Neural progenitor cell (in vitro differentiated cells): Measurements from ENCODE around the gene NEURL1B. TPM values are rescaled to one million over a fixed set of nuclear protein-coding genes. Genes with fewer than 3 reads are reported as not detected.

Source experiments
- DNase-seq: peaks from one replicate; pipeline ENCODE4 v3.0.0-alpha.2; 2016; ENCODE audit warnings: low spot score
- H2AFZ ChIP-seq: fragments of 200-600 bp; sonication (generic); replicated peaks from 2 replicates; pipeline ENCODE4 v1.6.1; 2016; ENCODE audit warnings: antibody characterized with exemption
- H3F3A ChIP-seq: fragments of 200-600 bp; sonication (generic); 2 replicates; pipeline ENCODE4 v1.6.1; 2016; ENCODE audit warnings: antibody characterized with exemption, low read depth
- H3K27ac ChIP-seq: fragments of 200-600 bp; sonication (generic); 2 replicates; pipeline ENCODE4 v1.5.1; 2016; ENCODE audit warnings: mild to moderate bottlenecking
- H3K27me3 ChIP-seq: fragments of 200-600 bp; sonication (generic); 2 replicates; pipeline ENCODE4 v1.6.1; 2016; ENCODE audit warnings: mild to moderate bottlenecking, moderate library complexity
- H3K36me3 ChIP-seq: fragments of 200-600 bp; sonication (generic); 2 replicates; pipeline ENCODE4 v1.5.1; 2016
- H3K4me1 ChIP-seq: fragments of 200-600 bp; sonication (generic); 2 replicates; pipeline ENCODE4 v1.6.1; 2016; ENCODE audit warnings: mixed run types
- H3K4me2 ChIP-seq: fragments of 200-600 bp; sonication (generic); 2 replicates; pipeline ENCODE4 v1.6.1; 2016
- H3K4me3 ChIP-seq: fragments of 200-600 bp; sonication (generic); 2 replicates; pipeline ENCODE4 v1.5.1; 2016
- H3K79me2 ChIP-seq: fragments of 200-600 bp; sonication (generic); 2 replicates; pipeline ENCODE4 v1.6.1; 2016; ENCODE audit warnings: low read depth
- H3K9ac ChIP-seq: fragments of 200-600 bp; sonication (generic); 2 replicates; pipeline ENCODE4 v1.6.1; 2016
- H3K9me3 ChIP-seq: fragments of 200-600 bp; sonication (generic); 2 replicates; pipeline ENCODE4 v1.5.1; 2016; ENCODE audit warnings: low read depth
- H4K20me1 ChIP-seq: fragments of 200-600 bp; sonication (generic); 2 replicates; pipeline ENCODE4 v1.6.1; 2016; ENCODE audit warnings: low read depth
- H3K27ac Mint-ChIP-seq: 3 replicates; pipeline ENCODE4 v1.8.0; 2021; ENCODE audit warnings: mixed read lengths
- H3K27me3 Mint-ChIP-seq: 2 replicates; pipeline ENCODE4 v1.8.0; 2022; ENCODE audit warnings: low read depth, mild to moderate bottlenecking, inconsistent platforms, moderate library complexity, mixed read lengths; ENCODE audit not compliant: insufficient read depth
- H3K36me3 Mint-ChIP-seq: 3 replicates; pipeline ENCODE4 v1.8.0; 2021; ENCODE audit warnings: mixed read lengths
- H3K4me1 Mint-ChIP-seq: 3 replicates; pipeline ENCODE4 v1.8.0; 2021; ENCODE audit warnings: mixed read lengths
- H3K4me3 Mint-ChIP-seq: 3 replicates; pipeline ENCODE4 v1.8.0; 2021; ENCODE audit warnings: mild to moderate bottlenecking, moderate library complexity, mixed read lengths
- H3K9me3 Mint-ChIP-seq: 3 replicates; pipeline ENCODE4 v1.8.0; 2020; ENCODE audit warnings: mixed read lengths
- EZH2 ChIP-seq: fragments of 200-600 bp; sonication (generic); IDR thresholded peaks from 2 replicates; pipeline ENCODE4 v1.6.1; 2017; ENCODE audit warnings: antibody characterized with exemption, mild to moderate bottlenecking, moderate library complexity
- EZH2phosphoT487 ChIP-seq: fragments of 200-600 bp; sonication (generic); IDR thresholded peaks from 2 replicates; pipeline ENCODE4 v1.6.1; 2017; ENCODE audit warnings: antibody characterized with exemption
- total RNA-seq: library from RNA; depleted of rRNA; stranded (reverse); fragments of >200 nt; gene quantifications from 2 replicates; pipeline ENCODE4 v1.2.3, GENCODE V29; 2015; ENCODE audit warnings: low replicate concordance
- TF ChIP-seq, protein P1 (sequence below): fragments of 200-600 bp; sonication (generic); IDR thresholded peaks from 2 replicates; pipeline ENCODE4 v1.5.1; 2017; ENCODE audit warnings: antibody characterized with exemption, mild to moderate bottlenecking

NEURL1B gene
- total RNA-seq, 1 donor from 2014 or later: 12.1 TPM

DNA sequence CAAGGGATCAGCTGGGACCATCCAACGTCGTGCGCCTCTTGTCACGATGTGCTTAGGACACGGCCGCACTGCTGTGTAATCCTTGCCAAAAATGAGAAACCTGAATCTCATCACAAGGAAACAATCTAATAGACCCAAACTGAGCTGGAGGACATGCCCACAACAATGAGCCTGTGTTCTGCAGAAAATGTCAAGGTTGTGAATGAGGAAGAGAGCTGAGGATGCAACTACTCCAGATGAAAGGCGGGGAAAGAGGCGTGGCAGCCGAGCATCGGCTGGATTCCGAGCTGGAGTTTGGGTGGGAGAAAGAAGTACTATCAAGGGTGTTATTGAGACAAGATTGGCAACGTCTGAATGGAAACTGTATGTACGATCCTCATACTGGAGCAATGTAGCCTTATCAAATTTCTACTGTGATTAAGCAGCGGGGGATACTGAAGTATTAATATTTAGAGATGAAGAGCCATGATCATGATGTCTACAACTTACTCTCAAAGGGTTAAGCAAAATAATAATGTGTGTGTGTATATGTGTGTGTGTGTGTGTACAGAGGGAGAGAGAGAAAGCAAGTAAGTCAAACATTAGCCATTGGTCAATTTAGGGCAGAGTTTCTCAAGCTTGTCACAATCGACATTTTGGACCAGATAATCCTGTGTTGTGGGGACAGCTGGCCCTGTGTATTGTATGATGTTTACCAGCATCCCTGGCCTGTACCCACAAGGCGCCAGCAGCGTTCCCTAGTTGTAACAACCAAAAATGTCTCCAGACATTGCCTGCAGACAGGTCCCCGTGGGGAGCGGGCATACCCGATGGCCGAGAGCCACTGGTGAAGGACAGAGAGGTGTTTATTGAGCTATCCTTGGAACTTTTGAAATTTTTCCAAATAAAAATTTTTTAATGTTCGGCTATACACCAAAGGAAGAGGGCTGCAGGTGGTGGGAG lies 83.5 kb downstream of the NEURL1B start:
- Histone ChIP-seq H3K9ac (no peak overlapping the region), H3K4me1 (no peaks in the 10 kb centered on the region), H3K4me3 (no peak overlapping the region), H3F3A (no peaks in the 10 kb centered on the region), H3K9me3 (no peaks in the 10 kb centered on the region), H3K36me3 (no peaks in the 10 kb centered on the region), H4K20me1 (no peaks in the 10 kb centered on the region), H3K4me2 (no peak overlapping the region), H3K27me3 (peaks cover 49% of the 10 kb centered on the region), H2AFZ (no peak overlapping the region), H3K27ac (no peak overlapping the region), H3K79me2 (no peaks in the 10 kb centered on the region)
- peaks cover 11% of the 10 kb centered on the region for H3K27me3 Mint-ChIP-seq
- H3K27ac Mint-ChIP-seq: no peak overlapping the region
- no peaks in the 10 kb centered on the region for H3K36me3 Mint-ChIP-seq
- peaks cover 10% of the 10 kb centered on the region for H3K4me1 Mint-ChIP-seq
- H3K9me3 Mint-ChIP-seq: no peaks in the 10 kb centered on the region
- TF ChIP-seq, protein P1, sequence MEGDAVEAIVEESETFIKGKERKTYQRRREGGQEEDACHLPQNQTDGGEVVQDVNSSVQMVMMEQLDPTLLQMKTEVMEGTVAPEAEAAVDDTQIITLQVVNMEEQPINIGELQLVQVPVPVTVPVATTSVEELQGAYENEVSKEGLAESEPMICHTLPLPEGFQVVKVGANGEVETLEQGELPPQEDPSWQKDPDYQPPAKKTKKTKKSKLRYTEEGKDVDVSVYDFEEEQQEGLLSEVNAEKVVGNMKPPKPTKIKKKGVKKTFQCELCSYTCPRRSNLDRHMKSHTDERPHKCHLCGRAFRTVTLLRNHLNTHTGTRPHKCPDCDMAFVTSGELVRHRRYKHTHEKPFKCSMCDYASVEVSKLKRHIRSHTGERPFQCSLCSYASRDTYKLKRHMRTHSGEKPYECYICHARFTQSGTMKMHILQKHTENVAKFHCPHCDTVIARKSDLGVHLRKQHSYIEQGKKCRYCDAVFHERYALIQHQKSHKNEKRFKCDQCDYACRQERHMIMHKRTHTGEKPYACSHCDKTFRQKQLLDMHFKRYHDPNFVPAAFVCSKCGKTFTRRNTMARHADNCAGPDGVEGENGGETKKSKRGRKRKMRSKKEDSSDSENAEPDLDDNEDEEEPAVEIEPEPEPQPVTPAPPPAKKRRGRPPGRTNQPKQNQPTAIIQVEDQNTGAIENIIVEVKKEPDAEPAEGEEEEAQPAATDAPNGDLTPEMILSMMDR: no peak
- TF ChIP-seq EZH2: no peak
- TF ChIP-seq EZH2phosphoT487: no peak
- DNase-seq: no peak
- no peak overlapping the region for H3K4me3 Mint-ChIP-seq

DNA sequence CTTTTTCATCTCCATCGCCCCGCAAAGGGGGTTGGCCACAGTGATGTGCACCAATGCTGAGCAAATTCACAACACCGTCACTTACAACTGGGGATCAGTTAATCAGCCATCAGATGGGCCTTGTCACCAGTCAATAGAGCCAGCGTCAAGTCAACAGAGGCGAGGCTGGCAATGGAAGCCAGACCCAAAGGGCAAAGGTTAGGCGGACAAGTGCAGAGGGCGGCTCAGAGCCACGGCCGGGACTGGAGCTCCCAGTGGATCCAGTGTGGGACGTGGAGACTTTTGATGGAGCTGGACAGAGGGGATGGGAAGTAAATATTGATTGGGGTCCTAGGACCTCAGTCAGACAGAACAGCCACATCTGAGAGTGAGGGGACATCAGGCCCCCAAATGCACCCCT lies 84.2 kb downstream of the NEURL1B start:
- H3F3A ChIP-seq: no peaks in the 10 kb centered on the region
- no peaks in the 10 kb centered on the region for H3K9me3 ChIP-seq
- H3K27ac Mint-ChIP-seq: no peak overlapping the region
- no peaks in the 10 kb centered on the region for H4K20me1 ChIP-seq
- H3K79me2 ChIP-seq: no peaks in the 10 kb centered on the region
- H3K36me3 Mint-ChIP-seq: no peaks in the 10 kb centered on the region
- no peak overlapping the region for H2AFZ ChIP-seq
- DNase-seq: no peak
- H3K27me3 Mint-ChIP-seq: peaks cover 11% of the 10 kb centered on the region
- peaks cover 10% of the 10 kb centered on the region for H3K4me1 Mint-ChIP-seq
- no peak overlapping the region for H3K4me3 Mint-ChIP-seq
- no peak overlapping the region for H3K9ac ChIP-seq
- H3K4me3 ChIP-seq: no peak overlapping the region
- no peaks in the 10 kb centered on the region for H3K9me3 Mint-ChIP-seq
- H3K36me3 ChIP-seq: no peaks in the 10 kb centered on the region
- H3K27me3 ChIP-seq: peaks cover 42% of the 10 kb centered on the region
- no peaks in the 10 kb centered on the region for H3K4me1 ChIP-seq
- TF ChIP-seq, protein P1: no peak
- TF ChIP-seq EZH2phosphoT487: no peak
- no peak for TF ChIP-seq EZH2
- H3K27ac ChIP-seq: no peak overlapping the region
- H3K4me2 ChIP-seq: no peak overlapping the region

DNA sequence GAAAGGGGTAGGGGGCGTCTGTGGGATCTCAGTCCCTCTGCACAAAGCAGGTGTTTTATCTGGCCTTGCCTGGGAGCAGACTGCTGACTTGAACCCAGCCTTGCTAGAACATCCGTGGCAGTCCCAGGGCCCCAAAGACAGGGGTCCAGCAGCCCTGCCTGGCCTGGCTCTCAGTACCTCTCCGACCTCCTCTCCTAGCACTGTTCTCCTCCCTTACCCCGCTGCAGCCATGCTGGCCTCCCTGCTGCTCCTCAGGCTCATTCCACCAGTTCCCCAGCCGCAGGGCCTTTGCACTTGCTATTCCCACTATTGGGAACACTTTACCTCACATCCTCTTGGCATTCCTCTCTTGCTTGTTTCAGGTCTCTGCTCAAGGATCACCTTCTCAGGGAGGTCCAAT lies 84.7 kb downstream of the NEURL1B start:
- DNase-seq: no peak
- no peak overlapping the region for H3K4me3 Mint-ChIP-seq
- Histone ChIP-seq H3K27ac (no peak overlapping the region), H3F3A (no peaks in the 10 kb centered on the region), H3K4me3 (no peak overlapping the region), H3K9ac (no peak overlapping the region), H3K27me3 (peaks cover 37% of the 10 kb centered on the region), H2AFZ (no peak overlapping the region), H4K20me1 (no peaks in the 10 kb centered on the region), H3K4me1 (no peaks in the 10 kb centered on the region), H3K79me2 (no peaks in the 10 kb centered on the region), H3K9me3 (no peaks in the 10 kb centered on the region), H3K4me2 (no peak overlapping the region), H3K36me3 (no peaks in the 10 kb centered on the region)
- no peak overlapping the region for H3K27ac Mint-ChIP-seq
- TF ChIP-seq EZH2 (no peak), EZH2phosphoT487 (no peak)
- TF ChIP-seq, protein P1: no peak
- no peaks in the 10 kb centered on the region for H3K9me3 Mint-ChIP-seq
- H3K27me3 Mint-ChIP-seq: peaks cover 11% of the 10 kb centered on the region
- H3K4me1 Mint-ChIP-seq: peaks cover 10% of the 10 kb centered on the region
- no peaks in the 10 kb centered on the region for H3K36me3 Mint-ChIP-seq
